NCI-H2107 treated with DMSO at 0.1 percent for 48 hours (cell line): ENCODE data around the gene TMEM11.

Experiments
- DNase-seq: peaks from one replicate; lab custom pipeline; 2025; ENCODE audit not compliant: unreplicated experiment; lab: John Stamatoyannopoulos, UW

Gene TMEM11

GRCh38 chr17:21214015-21214776, at the start of gene TMEM11:
TMEM11 (minus strand) TSS chr17:21214161; CDS start chr17:21214152, 9 bp downstream.
- DNase-seq, result peak; percentile 46

- DNase-seq, result no peak
Measured at GRCh38 chr17:21263376-21263775, 49.4 kb upstream of the TMEM11 start.

- DNase-seq, result no peak
Measured at GRCh38 chr17:21262259-21262993, 48.5 kb upstream of the TMEM11 start.

- DNase-seq, result no peak
Measured at GRCh38 chr17:21258593-21258992, 44.6 kb upstream of the TMEM11 start.

GRCh38 chr17:21253646-21254441, 39.9 kb upstream of the TMEM11 start:
- no peak for DNase-seq

- no peak for DNase-seq
Measured at GRCh38 chr17:21252796-21253645, 39.1 kb upstream of the TMEM11 start, which contains the start of gene NATD1. NATD1 (minus strand) TSS chr17:21253410; CDS start chr17:21253264, 146 bp downstream.

GRCh38 chr17:21252289-21252795, 38.4 kb upstream of the TMEM11 start:
- no peak for DNase-seq

GRCh38 chr17:21251337-21252010, 37.5 kb upstream of the TMEM11 start:
- DNase-seq, result no peak

GRCh38 chr17:21250854-21251253, 36.9 kb upstream of the TMEM11 start:
- no peak for DNase-seq

GRCh38 chr17:21249920-21250703, 36.2 kb upstream of the TMEM11 start:
- DNase-seq, result no peak

GRCh38 chr17:21249086-21249795, 35.3 kb upstream of the TMEM11 start:
- no peak for DNase-seq

GRCh38 chr17:21248500-21248899, 34.5 kb upstream of the TMEM11 start:
- DNase-seq, result no peak

- DNase-seq, result no peak
Measured at GRCh38 chr17:21247552-21248258, 33.7 kb upstream of the TMEM11 start.

- no peak for DNase-seq
Measured at GRCh38 chr17:21246698-21247097, 32.7 kb upstream of the TMEM11 start.

GRCh38 chr17:21245639-21246084, 31.7 kb upstream of the TMEM11 start:
- DNase-seq, result no peak

GRCh38 chr17:21243516-21244303, 29.7 kb upstream of the TMEM11 start:
- DNase-seq, result no peak
